Measurements from ENCODE around the gene SLC8A1.

SLC8A1 gene

DNA sequence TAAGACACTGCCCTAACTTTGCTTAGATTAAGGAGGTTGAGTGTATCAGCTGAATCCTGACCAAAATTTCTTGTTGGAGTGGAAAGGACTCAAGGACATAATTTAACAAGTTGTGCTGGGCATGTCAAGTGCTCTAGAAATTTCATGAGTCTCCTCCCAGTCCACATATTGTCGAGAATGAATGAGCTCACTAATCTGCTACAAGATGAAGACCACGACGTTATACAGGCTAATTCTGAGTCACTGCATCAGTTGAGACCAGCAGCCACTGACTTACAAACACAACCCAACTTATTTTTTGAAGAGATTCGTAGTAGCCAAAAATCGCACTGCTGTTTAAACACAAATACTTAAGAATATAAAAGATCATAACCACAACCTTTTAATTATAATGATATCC lies 28.7 kb upstream of the SLC8A1 start:
- Histone ChIP-seq H3K27ac (ENCODE audit: low read depth, low read length) (no peak overlapping the region), H3K27me3 (ENCODE audit: control insufficient read depth in 1 of 2, insufficient read depth in 2 of 2, low read length in 2 of 2) (no peaks in the 10 kb centered on the region), H3K4me3 (ENCODE audit: low read depth in 1 of 2, low read length in 2 of 2) (no peak overlapping the region), H3K4me1 (ENCODE audit: control insufficient read depth in 1 of 2, insufficient read depth in 2 of 2, low read length in 2 of 2) (no peaks in the 10 kb centered on the region), H3K36me3 (ENCODE audit: control insufficient read depth in 1 of 2, insufficient read depth in 2 of 2, low read length in 2 of 2) (no peaks in the 10 kb centered on the region), H3K9me3 (ENCODE audit: control insufficient read depth in 1 of 2, low read length in 2 of 2) (no peaks in the 10 kb centered on the region), H3K9ac (ENCODE audit: low read depth in 1 of 2, low read length in 2 of 2) (no peak overlapping the region)

DNA sequence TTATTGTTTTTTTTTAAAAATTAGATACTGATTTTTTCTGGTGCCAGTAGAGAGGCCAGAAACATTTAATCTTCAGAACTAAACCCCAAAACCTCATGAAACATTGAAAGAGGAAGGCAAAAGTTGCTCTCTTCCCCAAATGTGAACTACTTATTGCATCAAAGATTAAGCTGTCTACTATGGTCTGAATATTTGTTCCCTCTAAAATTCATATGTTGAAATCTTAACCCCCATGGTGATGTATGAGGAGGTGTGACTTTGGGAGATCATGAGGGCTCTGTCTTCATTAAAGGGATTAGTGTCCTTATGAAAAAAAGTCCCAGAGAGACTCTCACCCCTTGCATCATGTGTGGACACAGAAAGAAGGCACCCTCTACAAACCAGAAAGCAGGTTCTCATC lies 28.2 kb upstream of the SLC8A1 start:
- Histone ChIP-seq H3K36me3 (ENCODE audit: control insufficient read depth in 1 of 2, insufficient read depth in 2 of 2, low read length in 2 of 2) (no peaks in the 10 kb centered on the region), H3K27me3 (ENCODE audit: control insufficient read depth in 1 of 2, insufficient read depth in 2 of 2, low read length in 2 of 2) (no peaks in the 10 kb centered on the region), H3K27ac (ENCODE audit: low read depth, low read length) (no peak overlapping the region), H3K4me3 (ENCODE audit: low read depth in 1 of 2, low read length in 2 of 2) (no peak overlapping the region), H3K9ac (ENCODE audit: low read depth in 1 of 2, low read length in 2 of 2) (no peak overlapping the region), H3K9me3 (ENCODE audit: control insufficient read depth in 1 of 2, low read length in 2 of 2) (no peaks in the 10 kb centered on the region), H3K4me1 (ENCODE audit: control insufficient read depth in 1 of 2, insufficient read depth in 2 of 2, low read length in 2 of 2) (no peaks in the 10 kb centered on the region)

DNA sequence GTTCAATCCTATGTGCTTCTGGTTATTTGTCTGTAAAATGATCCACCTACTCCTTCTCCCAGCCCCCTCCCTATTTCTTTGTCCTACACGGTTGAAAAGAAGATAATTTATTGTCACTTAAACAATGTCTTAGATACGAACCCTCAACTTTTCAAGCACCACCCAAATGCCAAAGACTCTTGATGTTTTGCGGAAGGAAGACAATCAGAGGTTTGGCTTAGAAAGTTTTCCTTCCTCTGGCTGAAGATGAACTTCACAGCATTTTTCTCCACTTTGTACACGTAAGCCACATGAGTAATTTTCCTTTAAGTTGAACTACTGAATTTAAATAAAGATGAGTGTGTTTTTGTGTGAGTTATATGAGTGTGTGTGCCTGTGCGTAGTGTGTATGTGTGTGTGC lies 25.5 kb upstream of the SLC8A1 start:
- Histone ChIP-seq H3K4me3 (ENCODE audit: low read depth in 1 of 2, low read length in 2 of 2) (no peak overlapping the region), H3K36me3 (ENCODE audit: control insufficient read depth in 1 of 2, insufficient read depth in 2 of 2, low read length in 2 of 2) (no peaks in the 10 kb centered on the region), H3K9ac (ENCODE audit: low read depth in 1 of 2, low read length in 2 of 2) (no peak overlapping the region), H3K4me1 (ENCODE audit: control insufficient read depth in 1 of 2, insufficient read depth in 2 of 2, low read length in 2 of 2) (no peaks in the 10 kb centered on the region), H3K27me3 (ENCODE audit: control insufficient read depth in 1 of 2, insufficient read depth in 2 of 2, low read length in 2 of 2) (no peaks in the 10 kb centered on the region), H3K9me3 (ENCODE audit: control insufficient read depth in 1 of 2, low read length in 2 of 2) (no peaks in the 10 kb centered on the region), H3K27ac (ENCODE audit: low read depth, low read length) (no peak overlapping the region)

DNA sequence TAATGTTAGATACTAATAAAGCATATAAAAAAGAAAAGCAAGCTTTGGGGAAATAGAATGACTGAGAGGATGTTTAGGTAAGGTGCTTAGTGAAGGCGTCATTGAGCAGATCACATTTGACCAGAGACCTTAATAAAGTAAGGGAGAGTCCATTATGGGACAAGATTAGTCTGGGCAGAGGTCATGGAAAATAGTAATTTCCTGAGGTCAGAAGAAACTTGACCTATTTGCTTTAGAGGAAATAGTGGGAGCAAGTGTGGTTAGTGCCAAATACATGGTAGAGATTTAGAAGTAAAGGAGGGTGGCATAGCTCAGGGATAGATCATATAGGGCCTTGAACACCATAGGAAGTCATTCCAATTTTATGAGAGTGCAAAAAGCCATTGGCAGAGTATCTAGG lies 24.5 kb upstream of the SLC8A1 start:
- H3K9ac ChIP-seq (ENCODE audit: low read depth in 1 of 2, low read length in 2 of 2) = no peak overlapping the region
- no peaks in the 10 kb centered on the region for H3K27me3 ChIP-seq (ENCODE audit: control insufficient read depth in 1 of 2, insufficient read depth in 2 of 2, low read length in 2 of 2)
- no peak overlapping the region for H3K4me3 ChIP-seq (ENCODE audit: low read depth in 1 of 2, low read length in 2 of 2)
- H3K4me1 ChIP-seq (ENCODE audit: control insufficient read depth in 1 of 2, insufficient read depth in 2 of 2, low read length in 2 of 2) = no peaks in the 10 kb centered on the region
- H3K36me3 ChIP-seq (ENCODE audit: control insufficient read depth in 1 of 2, insufficient read depth in 2 of 2, low read length in 2 of 2) = no peaks in the 10 kb centered on the region
- H3K9me3 ChIP-seq (ENCODE audit: control insufficient read depth in 1 of 2, low read length in 2 of 2) = no peaks in the 10 kb centered on the region
- H3K27ac ChIP-seq (ENCODE audit: low read depth, low read length) = no peak overlapping the region

DNA sequence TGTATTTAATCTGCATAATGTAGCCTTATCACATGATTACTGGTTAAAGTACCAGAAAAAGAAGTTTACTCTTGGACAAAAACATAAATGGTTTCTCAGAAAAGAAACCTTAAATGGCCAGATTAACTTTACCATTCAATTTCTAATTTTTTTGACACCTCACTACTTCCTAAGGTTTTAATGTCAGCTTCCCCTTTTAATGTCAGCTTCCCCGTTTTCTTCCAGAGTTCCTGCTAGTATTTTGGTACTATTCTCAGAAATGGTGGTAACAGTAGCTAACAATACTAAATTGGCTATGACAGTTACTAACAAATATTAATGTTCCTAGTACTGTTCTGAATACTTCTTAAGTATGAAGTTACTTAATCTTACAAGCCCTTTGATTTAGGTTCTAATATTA lies 22.4 kb upstream of the SLC8A1 start:
- H3K9me3 ChIP-seq (ENCODE audit: control insufficient read depth in 1 of 2, low read length in 2 of 2) = no peaks in the 10 kb centered on the region
- no peak overlapping the region for H3K9ac ChIP-seq (ENCODE audit: low read depth in 1 of 2, low read length in 2 of 2)
- H3K4me1 ChIP-seq (ENCODE audit: control insufficient read depth in 1 of 2, insufficient read depth in 2 of 2, low read length in 2 of 2) = no peaks in the 10 kb centered on the region
- H3K27me3 ChIP-seq (ENCODE audit: control insufficient read depth in 1 of 2, insufficient read depth in 2 of 2, low read length in 2 of 2) = no peaks in the 10 kb centered on the region
- H3K4me3 ChIP-seq (ENCODE audit: low read depth in 1 of 2, low read length in 2 of 2) = no peak overlapping the region
- no peaks in the 10 kb centered on the region for H3K36me3 ChIP-seq (ENCODE audit: control insufficient read depth in 1 of 2, insufficient read depth in 2 of 2, low read length in 2 of 2)
- no peak overlapping the region for H3K27ac ChIP-seq (ENCODE audit: low read depth, low read length)

DNA sequence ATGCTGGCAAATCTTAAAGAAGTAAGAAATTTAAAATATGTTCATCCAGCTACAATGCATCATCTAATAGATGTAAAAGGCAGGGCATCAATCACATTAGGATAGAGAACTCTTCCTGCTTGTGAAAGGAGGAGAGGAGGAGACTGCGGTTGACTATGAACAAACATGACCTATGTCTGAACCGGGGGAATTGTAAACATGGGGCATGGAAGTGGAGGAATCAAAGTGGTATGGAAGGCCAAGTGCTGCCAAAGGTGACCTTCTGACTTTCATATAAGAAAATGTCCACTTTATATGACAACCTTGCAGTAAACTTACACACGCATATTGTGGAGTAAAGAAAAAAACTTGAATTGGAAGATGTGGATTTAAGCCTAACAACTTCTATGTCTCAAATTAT lies 20.0 kb upstream of the SLC8A1 start:
- Histone ChIP-seq H3K27ac (ENCODE audit: low read depth, low read length) (no peak overlapping the region), H3K9me3 (ENCODE audit: control insufficient read depth in 1 of 2, low read length in 2 of 2) (no peaks in the 10 kb centered on the region), H3K4me3 (ENCODE audit: low read depth in 1 of 2, low read length in 2 of 2) (no peak overlapping the region), H3K4me1 (ENCODE audit: control insufficient read depth in 1 of 2, insufficient read depth in 2 of 2, low read length in 2 of 2) (no peaks in the 10 kb centered on the region), H3K36me3 (ENCODE audit: control insufficient read depth in 1 of 2, insufficient read depth in 2 of 2, low read length in 2 of 2) (no peaks in the 10 kb centered on the region), H3K9ac (ENCODE audit: low read depth in 1 of 2, low read length in 2 of 2) (no peak overlapping the region), H3K27me3 (ENCODE audit: control insufficient read depth in 1 of 2, insufficient read depth in 2 of 2, low read length in 2 of 2) (no peaks in the 10 kb centered on the region)

DNA sequence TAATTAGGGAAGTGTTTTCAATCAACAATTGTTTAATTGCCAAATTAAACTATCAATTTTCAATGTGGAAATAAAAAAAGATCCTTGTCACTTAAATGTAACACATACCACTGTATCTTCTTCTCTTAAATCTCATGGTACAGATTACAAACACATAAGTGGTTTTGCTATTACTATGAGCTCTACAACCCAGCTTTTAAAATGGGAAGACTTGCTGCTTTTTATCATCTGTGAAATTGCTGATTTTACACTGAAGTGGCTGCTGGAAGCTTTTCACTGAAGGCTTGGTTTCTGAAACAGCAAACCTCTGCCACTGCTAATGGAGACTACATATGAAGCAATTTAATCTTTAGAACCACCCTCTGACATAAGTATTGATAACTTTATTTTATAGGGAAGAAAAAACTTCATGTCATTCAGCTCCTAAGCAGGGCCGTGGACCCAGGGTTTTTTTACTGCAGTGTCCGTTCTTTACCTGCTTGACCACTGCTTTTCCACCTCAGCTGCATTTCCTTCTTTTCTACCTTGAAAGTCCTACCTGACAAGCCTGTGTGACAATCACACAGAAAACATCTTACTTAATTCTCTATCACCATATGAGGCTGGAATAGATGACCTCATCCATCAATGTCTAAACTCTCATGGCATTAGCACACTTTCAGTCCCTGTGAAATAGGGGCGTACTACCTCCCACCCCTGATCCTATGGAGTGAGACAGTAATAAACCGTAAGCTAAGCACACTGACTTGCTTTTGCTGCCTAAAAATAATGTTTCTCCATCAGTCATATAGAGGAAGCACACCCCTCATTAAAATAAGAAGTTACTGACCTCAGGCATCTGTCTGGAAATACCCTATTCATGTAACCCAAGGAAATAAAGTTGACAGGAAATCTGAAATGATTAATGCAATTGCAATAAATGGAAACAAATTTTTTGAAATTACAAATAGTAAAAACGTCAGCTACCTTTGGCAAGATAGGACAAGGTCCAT lies 19.2 kb upstream of the SLC8A1 start:
- Histone ChIP-seq H3K4me1 (ENCODE audit: control insufficient read depth in 1 of 2, insufficient read depth in 2 of 2, low read length in 2 of 2) (no peaks in the 10 kb centered on the region), H3K27ac (ENCODE audit: low read depth, low read length) (no peak overlapping the region), H3K9ac (ENCODE audit: low read depth in 1 of 2, low read length in 2 of 2) (no peak overlapping the region), H3K36me3 (ENCODE audit: control insufficient read depth in 1 of 2, insufficient read depth in 2 of 2, low read length in 2 of 2) (no peaks in the 10 kb centered on the region), H3K9me3 (ENCODE audit: control insufficient read depth in 1 of 2, low read length in 2 of 2) (no peaks in the 10 kb centered on the region), H3K27me3 (ENCODE audit: control insufficient read depth in 1 of 2, insufficient read depth in 2 of 2, low read length in 2 of 2) (no peaks in the 10 kb centered on the region), H3K4me3 (ENCODE audit: low read depth in 1 of 2, low read length in 2 of 2) (no peak overlapping the region)

DNA sequence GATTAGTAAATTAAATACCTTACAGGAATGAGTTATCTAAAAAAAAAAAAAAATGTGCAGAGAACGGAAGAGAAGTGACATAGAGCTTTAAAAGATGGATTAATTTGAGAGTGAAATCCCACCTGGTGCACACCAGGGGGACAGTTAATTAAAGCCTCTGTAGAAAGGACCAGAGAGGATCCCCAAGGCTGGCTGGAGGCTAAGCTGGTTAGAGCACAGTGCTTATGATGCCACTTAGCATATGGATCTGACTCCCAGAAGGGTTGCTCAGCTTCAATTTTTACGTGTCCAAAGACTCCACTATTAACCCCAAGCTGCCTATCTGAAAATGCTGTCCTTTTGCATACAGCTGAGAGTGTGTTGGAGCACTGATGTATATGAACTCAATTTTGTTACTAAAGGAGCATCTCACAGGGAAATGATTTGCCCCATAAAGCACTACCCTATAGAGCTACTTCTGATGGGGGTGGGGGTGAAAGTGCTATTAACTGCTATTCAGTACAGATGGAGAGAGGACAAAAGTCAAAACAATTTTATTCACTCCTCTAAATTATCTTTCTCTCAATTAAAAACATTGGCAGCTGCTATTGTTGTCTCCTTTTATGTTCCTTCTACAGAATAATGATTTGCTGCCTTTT lies 15.2 kb upstream of the SLC8A1 start:
- Histone ChIP-seq H3K27ac (ENCODE audit: low read depth, low read length) (no peak overlapping the region), H3K4me3 (ENCODE audit: low read depth in 1 of 2, low read length in 2 of 2) (no peak overlapping the region), H3K27me3 (ENCODE audit: control insufficient read depth in 1 of 2, insufficient read depth in 2 of 2, low read length in 2 of 2) (no peaks in the 10 kb centered on the region), H3K9me3 (ENCODE audit: control insufficient read depth in 1 of 2, low read length in 2 of 2) (no peaks in the 10 kb centered on the region), H3K4me1 (ENCODE audit: control insufficient read depth in 1 of 2, insufficient read depth in 2 of 2, low read length in 2 of 2) (no peaks in the 10 kb centered on the region), H3K9ac (ENCODE audit: low read depth in 1 of 2, low read length in 2 of 2) (no peak overlapping the region), H3K36me3 (ENCODE audit: control insufficient read depth in 1 of 2, insufficient read depth in 2 of 2, low read length in 2 of 2) (no peaks in the 10 kb centered on the region)

DNA sequence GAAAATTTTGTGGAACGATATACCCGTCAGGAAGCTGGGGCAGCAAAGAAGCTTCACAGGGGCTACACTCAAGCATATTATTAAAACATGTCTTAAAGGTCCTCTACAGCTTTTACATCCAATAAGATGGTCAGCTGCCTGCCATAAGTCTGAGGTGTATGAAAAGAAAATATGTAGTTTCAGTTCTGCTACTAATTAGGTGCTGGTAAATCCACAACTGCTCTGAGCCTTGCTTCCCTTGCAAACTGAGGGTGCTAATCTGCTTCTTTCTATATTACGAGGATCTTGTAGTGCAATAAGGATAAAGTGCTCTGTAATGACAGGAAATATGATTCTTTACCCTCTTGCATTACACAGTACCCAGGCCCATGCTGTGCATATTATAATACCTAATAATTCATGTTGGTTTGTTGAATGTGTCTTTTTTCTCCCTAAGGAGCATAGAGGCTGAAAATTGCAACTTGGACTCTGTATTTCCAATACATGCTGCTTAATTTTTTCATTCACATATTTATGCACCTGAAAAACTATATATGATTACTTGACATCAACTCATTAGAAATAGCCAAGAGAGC lies 14.5 kb upstream of the SLC8A1 start:
- H3K27ac ChIP-seq (ENCODE audit: low read depth, low read length) = no peak overlapping the region
- no peak overlapping the region for H3K4me3 ChIP-seq (ENCODE audit: low read depth in 1 of 2, low read length in 2 of 2)
- no peaks in the 10 kb centered on the region for H3K36me3 ChIP-seq (ENCODE audit: control insufficient read depth in 1 of 2, insufficient read depth in 2 of 2, low read length in 2 of 2)
- H3K4me1 ChIP-seq (ENCODE audit: control insufficient read depth in 1 of 2, insufficient read depth in 2 of 2, low read length in 2 of 2) = no peaks in the 10 kb centered on the region
- no peaks in the 10 kb centered on the region for H3K9me3 ChIP-seq (ENCODE audit: control insufficient read depth in 1 of 2, low read length in 2 of 2)
- H3K9ac ChIP-seq (ENCODE audit: low read depth in 1 of 2, low read length in 2 of 2) = no peak overlapping the region
- no peaks in the 10 kb centered on the region for H3K27me3 ChIP-seq (ENCODE audit: control insufficient read depth in 1 of 2, insufficient read depth in 2 of 2, low read length in 2 of 2)

DNA sequence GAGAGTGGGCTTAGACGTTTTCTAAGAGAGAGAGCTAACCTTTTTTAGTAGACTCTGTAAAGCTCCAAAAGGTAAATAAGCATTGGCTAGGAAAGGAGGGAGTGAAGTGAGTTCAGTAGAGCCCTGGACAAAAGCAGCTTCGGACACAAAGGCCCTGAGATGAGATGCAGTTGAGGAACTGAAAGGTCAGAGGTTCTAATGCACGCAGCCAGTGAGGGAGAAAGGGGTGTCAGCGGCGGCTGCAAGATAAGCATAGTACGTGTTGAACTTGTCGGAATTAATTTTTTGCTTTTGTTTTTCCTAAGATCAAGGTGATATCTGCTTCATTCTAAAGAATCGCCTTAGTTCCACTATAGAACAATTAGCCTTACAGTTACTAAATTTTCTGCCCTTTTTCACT lies 11.2 kb upstream of the SLC8A1 start:
- no peaks in the 10 kb centered on the region for H3K9me3 ChIP-seq (ENCODE audit: control insufficient read depth in 1 of 2, low read length in 2 of 2)
- no peaks in the 10 kb centered on the region for H3K27me3 ChIP-seq (ENCODE audit: control insufficient read depth in 1 of 2, insufficient read depth in 2 of 2, low read length in 2 of 2)
- no peaks in the 10 kb centered on the region for H3K4me1 ChIP-seq (ENCODE audit: control insufficient read depth in 1 of 2, insufficient read depth in 2 of 2, low read length in 2 of 2)
- no peak overlapping the region for H3K4me3 ChIP-seq (ENCODE audit: low read depth in 1 of 2, low read length in 2 of 2)
- no peaks in the 10 kb centered on the region for H3K36me3 ChIP-seq (ENCODE audit: control insufficient read depth in 1 of 2, insufficient read depth in 2 of 2, low read length in 2 of 2)
- no peak overlapping the region for H3K9ac ChIP-seq (ENCODE audit: low read depth in 1 of 2, low read length in 2 of 2)
- H3K27ac ChIP-seq (ENCODE audit: low read depth, low read length) = no peak overlapping the region

Data from duodenal mucosa (tissue), 2 donors.